HG03342 (cell line): ENCODE data around the gene LDB2.

Source experiments
- ATAC-seq: cut with Tn5 transposase; IDR thresholded peaks from one replicate; pipeline ENCODE4 v1.9.1; 2021; ENCODE audit warnings: mild to moderate bottlenecking, moderate library complexity; ENCODE audit not compliant: unreplicated experiment

The LDB2 gene

GRCh38 chr4:16728111-16728510, 170.3 kb downstream of the LDB2 start:
- no peak for ATAC-seq

- no peak for ATAC-seq
Observed at GRCh38 chr4:16727218-16727617, 171.2 kb downstream of the LDB2 start.

- no peak for ATAC-seq
Observed at GRCh38 chr4:16726368-16727050, 171.9 kb downstream of the LDB2 start.

- no peak for ATAC-seq
Observed at GRCh38 chr4:16725252-16725651, 173.2 kb downstream of the LDB2 start.

GRCh38 chr4:16722416-16722815, 176.0 kb downstream of the LDB2 start:
- ATAC-seq = no peak

- ATAC-seq = no peak
Observed at GRCh38 chr4:16721613-16722291, 176.7 kb downstream of the LDB2 start.

GRCh38 chr4:16720761-16721160, 177.7 kb downstream of the LDB2 start:
- ATAC-seq = no peak

- no peak for ATAC-seq
Observed at GRCh38 chr4:16717266-16717970, 181.0 kb downstream of the LDB2 start.

GRCh38 chr4:16715482-16715881, 183.0 kb downstream of the LDB2 start:
- no peak for ATAC-seq

- ATAC-seq = no peak
Observed at GRCh38 chr4:16714191-16714590, 184.3 kb downstream of the LDB2 start.

GRCh38 chr4:16713696-16714095, 184.7 kb downstream of the LDB2 start:
- no peak for ATAC-seq

GRCh38 chr4:16713271-16713670, 185.2 kb downstream of the LDB2 start:
- no peak for ATAC-seq

- no peak for ATAC-seq
Observed at GRCh38 chr4:16710198-16710597, 188.2 kb downstream of the LDB2 start.

- no peak for ATAC-seq
Observed at GRCh38 chr4:16707874-16708273, 190.6 kb downstream of the LDB2 start.

GRCh38 chr4:16706251-16706650, 192.2 kb downstream of the LDB2 start:
- ATAC-seq = no peak

- ATAC-seq = no peak
Observed at GRCh38 chr4:16705341-16705740, 193.1 kb downstream of the LDB2 start.

- no peak for ATAC-seq
Observed at GRCh38 chr4:16704489-16704888, 194.0 kb downstream of the LDB2 start.

- no peak for ATAC-seq
Observed at GRCh38 chr4:16695896-16696295, 202.5 kb downstream of the LDB2 start.

- ATAC-seq = no peak
Observed at GRCh38 chr4:16694884-16695276, 203.6 kb downstream of the LDB2 start.

GRCh38 chr4:16694173-16694883, 204.1 kb downstream of the LDB2 start:
- no peak for ATAC-seq

GRCh38 chr4:16693641-16694040, 204.8 kb downstream of the LDB2 start:
- ATAC-seq = no peak
